ENCODE results near the gene LHPP. TPM values are rescaled to one million over a fixed set of nuclear protein-coding genes. Genes with fewer than 3 reads are reported as not detected.

Gene LHPP
- total and polyA plus RNA-seq, 8 donors: 12.2 to 26.8 (median 15.0) TPM

DNA sequence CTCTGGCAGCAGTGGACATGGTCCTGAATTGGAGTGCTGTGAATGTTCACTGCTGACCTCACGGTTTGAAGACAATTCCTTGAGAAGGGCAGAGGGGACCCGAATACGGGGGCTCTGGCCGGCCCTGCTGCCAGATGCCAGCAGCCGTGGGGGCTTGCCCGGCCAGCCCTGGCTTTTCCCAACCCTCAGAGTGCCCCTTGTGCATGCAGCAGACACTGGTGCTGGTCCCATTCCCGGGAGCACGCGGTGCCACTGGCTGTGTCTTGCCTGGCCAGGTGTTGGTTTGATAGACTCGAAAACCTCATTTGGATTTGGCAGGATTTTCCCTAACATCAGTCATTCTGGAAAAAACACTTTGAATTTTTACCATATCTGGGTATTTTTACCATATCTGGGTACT is 49.1 kb downstream of the LHPP start:
- no peak for ATAC-seq
- H3K27me3 ChIP-seq: no peaks in the 10 kb centered on the region

DNA sequence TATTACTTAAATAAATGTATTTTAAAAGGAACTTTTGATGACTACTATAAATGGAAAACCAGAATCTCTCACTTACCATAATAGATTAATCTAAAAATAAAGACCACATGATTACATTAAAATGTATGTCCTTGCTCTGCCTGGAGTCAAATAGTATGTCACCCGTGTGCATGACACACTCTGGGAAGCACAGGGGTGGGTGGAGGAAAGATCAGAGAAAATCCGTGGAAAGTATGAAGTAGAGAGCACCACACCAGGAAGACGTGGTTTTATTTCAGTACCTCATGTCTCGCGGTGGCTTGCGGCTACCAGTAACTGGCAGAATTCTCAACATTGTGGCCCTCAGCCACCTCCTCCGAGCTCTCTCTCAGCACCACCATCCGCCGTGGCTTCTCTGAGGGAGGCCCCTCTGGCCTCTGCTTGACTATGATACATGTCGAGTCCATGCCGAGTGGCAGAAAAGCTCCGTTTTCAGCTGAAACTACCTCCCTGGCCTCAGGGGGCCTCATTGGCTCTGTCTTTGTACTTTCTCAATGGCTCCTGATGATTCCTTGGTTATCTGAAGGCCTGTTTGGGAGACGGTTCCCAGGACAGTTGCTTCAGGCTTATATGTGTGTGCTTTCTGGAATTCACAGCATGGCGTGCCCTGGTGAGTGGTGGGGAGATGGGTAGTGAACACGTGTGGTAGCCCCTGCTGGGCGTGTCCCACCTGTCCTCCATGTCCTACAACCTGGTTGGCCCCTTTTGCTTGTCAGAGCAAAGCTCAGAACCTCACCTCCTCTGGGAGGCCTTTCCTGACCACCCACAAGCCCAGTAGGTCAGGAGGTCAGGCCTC is 49.8 kb downstream of the LHPP start:
- intact Hi-C loops (cut with DNase I): no loop called here
- H3K4me1 ChIP-seq: no peaks in the 10 kb centered on the region
- ATAC-seq (no peak), DNase-seq (no peak)
- no peak overlapping the region for H3K4me3 ChIP-seq
- H3K27ac ChIP-seq: no peak overlapping the region
- H3K9me3 ChIP-seq: no peaks in the 10 kb centered on the region
- H3K36me3 ChIP-seq: no peaks in the 10 kb centered on the region
- TF ChIP-seq, protein P1, sequence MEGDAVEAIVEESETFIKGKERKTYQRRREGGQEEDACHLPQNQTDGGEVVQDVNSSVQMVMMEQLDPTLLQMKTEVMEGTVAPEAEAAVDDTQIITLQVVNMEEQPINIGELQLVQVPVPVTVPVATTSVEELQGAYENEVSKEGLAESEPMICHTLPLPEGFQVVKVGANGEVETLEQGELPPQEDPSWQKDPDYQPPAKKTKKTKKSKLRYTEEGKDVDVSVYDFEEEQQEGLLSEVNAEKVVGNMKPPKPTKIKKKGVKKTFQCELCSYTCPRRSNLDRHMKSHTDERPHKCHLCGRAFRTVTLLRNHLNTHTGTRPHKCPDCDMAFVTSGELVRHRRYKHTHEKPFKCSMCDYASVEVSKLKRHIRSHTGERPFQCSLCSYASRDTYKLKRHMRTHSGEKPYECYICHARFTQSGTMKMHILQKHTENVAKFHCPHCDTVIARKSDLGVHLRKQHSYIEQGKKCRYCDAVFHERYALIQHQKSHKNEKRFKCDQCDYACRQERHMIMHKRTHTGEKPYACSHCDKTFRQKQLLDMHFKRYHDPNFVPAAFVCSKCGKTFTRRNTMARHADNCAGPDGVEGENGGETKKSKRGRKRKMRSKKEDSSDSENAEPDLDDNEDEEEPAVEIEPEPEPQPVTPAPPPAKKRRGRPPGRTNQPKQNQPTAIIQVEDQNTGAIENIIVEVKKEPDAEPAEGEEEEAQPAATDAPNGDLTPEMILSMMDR (IDR thresholded peaks at IDR 0.05): no peak
- no peaks in the 10 kb centered on the region for H3K27me3 ChIP-seq

More for the DNA sequence above, 49.1 kb downstream of the LHPP start:
- H3K27ac ChIP-seq: no peak overlapping the region
- no peak overlapping the region for H3K4me3 ChIP-seq
- TF ChIP-seq, protein P1 (IDR thresholded peaks at IDR 0.05): no peak
- H3K4me1 ChIP-seq: no peaks in the 10 kb centered on the region
- no peaks in the 10 kb centered on the region for H3K9me3 ChIP-seq
- intact Hi-C loops (cut with DNase I): no loop called here
- DNase-seq: no peak
- H3K36me3 ChIP-seq: no peaks in the 10 kb centered on the region

DNA sequence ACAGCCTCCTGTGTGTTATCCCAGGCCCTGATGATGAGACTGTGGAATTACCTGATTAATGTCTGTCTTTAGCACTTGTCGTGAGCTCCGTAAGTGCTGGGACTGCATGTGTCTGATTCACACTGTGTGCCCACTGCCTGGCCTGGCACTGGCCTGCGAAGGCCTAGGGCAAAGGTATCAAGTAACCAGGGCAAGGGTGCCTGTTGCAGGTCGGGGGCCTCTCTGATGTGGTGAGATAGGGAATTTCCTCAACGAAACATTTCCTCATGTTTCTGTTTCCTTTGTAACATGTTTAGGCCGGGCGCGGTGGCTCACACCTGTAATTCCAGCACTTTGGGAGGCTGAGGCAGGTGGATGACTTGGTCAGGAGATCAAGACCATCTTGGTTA is 50.4 kb downstream of the LHPP start:
- intact Hi-C loops (cut with DNase I): no loop called here
- TF ChIP-seq, protein P1 (IDR thresholded peaks at IDR 0.05): no peak
- Histone ChIP-seq H3K27ac (no peak overlapping the region), H3K4me3 (no peak overlapping the region), H3K27me3 (no peaks in the 10 kb centered on the region), H3K4me1 (no peaks in the 10 kb centered on the region), H3K9me3 (no peaks in the 10 kb centered on the region), H3K36me3 (no peaks in the 10 kb centered on the region)
- DNase-seq: no peak
- no peak for ATAC-seq

DNA sequence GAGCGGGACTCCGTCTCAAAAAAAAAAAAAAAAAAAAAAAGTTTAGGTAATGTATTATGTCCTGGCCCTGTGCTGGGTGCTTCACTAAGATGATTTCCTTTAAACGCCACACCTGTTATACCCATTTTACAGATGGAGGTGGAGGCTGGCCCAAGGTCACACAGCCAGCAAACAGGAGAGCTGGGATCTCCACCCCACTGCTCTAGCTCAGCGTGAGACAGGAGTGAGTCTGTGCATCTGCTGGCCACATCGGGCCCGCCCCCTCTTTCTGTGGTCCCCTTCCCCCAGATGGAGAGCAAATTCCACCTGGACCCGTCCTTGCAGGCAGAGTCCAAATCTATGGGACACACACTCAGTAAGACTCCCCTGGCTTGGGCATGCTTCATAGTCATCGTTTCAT is 51.0 kb downstream of the LHPP start:
- no peak overlapping the region for H3K4me3 ChIP-seq
- no peaks in the 10 kb centered on the region for H3K27me3 ChIP-seq
- H3K36me3 ChIP-seq: peaks cover 0 to under 1% of the 10 kb centered on the region in 2 donors
- no peaks in the 10 kb centered on the region for H3K9me3 ChIP-seq
- intact Hi-C loops (cut with DNase I): no loop called here
- H3K27ac ChIP-seq: no peak overlapping the region
- ATAC-seq: no peak
- no peak for DNase-seq
- H3K4me1 ChIP-seq: no peaks in the 10 kb centered on the region
- TF ChIP-seq, protein P1 (IDR thresholded peaks at IDR 0.05): no peak

DNA sequence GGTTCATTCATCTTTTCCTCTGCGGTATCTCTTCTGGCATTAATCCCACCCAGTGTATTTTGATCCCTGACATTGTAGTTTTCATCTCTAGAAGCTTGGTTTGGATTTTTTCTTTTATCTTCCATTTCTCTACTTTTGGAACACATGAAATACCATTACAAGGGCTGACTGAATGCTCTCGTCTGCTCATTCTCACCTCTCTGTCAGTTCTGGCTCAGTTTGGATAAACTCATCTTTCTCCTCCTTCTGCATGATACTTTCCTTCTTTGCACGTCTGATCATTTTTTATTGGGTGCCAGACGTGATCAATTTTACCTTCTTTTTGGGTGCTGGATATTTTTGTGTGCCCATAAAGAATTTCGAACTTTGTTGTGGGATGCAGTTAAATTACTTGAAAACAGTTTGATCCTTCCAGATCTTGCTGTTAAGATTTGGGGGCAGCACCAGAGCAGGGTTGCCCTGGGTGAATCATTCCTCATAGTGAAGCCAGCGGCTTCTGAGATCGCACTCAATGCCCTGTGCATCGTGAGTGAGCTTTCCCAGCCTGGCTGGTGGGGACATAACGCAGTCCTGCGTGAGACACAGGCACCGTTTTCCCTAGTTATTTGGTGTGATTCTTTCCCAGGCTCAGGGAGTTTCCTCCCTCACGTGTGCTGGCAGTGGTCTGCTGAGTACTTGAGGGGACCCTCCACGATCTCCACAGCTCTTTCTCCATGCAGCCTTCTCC is 53.8 kb downstream of the LHPP start:
- H3K4me1 ChIP-seq: no peaks in the 10 kb centered on the region
- DNase-seq (no peak), ATAC-seq (no peak)
- no peak overlapping the region for H3K4me3 ChIP-seq
- TF ChIP-seq, protein P1 (IDR thresholded peaks at IDR 0.05): no peak
- H3K27ac ChIP-seq: no peak overlapping the region
- intact Hi-C loops (cut with DNase I): no loop called here
- no peaks in the 10 kb centered on the region for H3K27me3 ChIP-seq
- no peaks in the 10 kb centered on the region for H3K9me3 ChIP-seq
- peaks cover 0 to 3% of the 10 kb centered on the region in 2 donors for H3K36me3 ChIP-seq

All from left lung (tissue), 10 donors.